Stimulated activated CD4-positive, alpha-beta T cell treated with anti-CD3 and anti-CD28 coated beads, Interleukin-15, amount 100 ng/mL, for 1 hour (primary cell): ENCODE data around the gene OR8D1.

Source experiments
- DNase-seq, 2 donors: peaks; one replicate each; pipeline ENCODE4 v3.0.0-alpha.2; 2020; ENCODE audit warnings: low read depth in 1 of 2, low spot score in 1 of 2

OR8D1 gene

GRCh38 chr11:124313849-124314248 lies at the start of gene OR8D1:
Gene OR8D1 (minus strand): TSS chr11:124313949. CDS start chr11:124310766, 3,183 bp downstream.
- no peak for DNase-seq

- no peak for DNase-seq
Observed at GRCh38 chr11:124359566-124359965, 45.8 kb upstream of the OR8D1 start.

GRCh38 chr11:124346311-124346955 lies 32.7 kb upstream of the OR8D1 start:
- no peak for DNase-seq

GRCh38 chr11:124344346-124344745 lies 30.6 kb upstream of the OR8D1 start:
- no peak for DNase-seq

GRCh38 chr11:124340142-124340447 lies 26.3 kb upstream of the OR8D1 start:
- no peak for DNase-seq

- no peak for DNase-seq
Observed at GRCh38 chr11:124339396-124340141, 25.8 kb upstream of the OR8D1 start.

GRCh38 chr11:124331873-124332272 lies 18.1 kb upstream of the OR8D1 start:
- DNase-seq = no peak

- DNase-seq = no peak
Observed at GRCh38 chr11:124329787-124330478, 16.2 kb upstream of the OR8D1 start.

- no peak for DNase-seq
Observed at GRCh38 chr11:124327775-124328174, 14.0 kb upstream of the OR8D1 start.

GRCh38 chr11:124322356-124322755 lies 8.6 kb upstream of the OR8D1 start:
- DNase-seq = no peak

- DNase-seq = no peak
Observed at GRCh38 chr11:124320097-124320496, 6.3 kb upstream of the OR8D1 start, which contains the start of gene OR8D2. Gene OR8D2 (minus strand): TSS chr11:124320197. CDS start chr11:124320197, 0 bp downstream.

- DNase-seq = no peak
Observed at GRCh38 chr11:124315052-124315451, 1.3 kb upstream of the OR8D1 start.

GRCh38 chr11:124313131-124313530 lies 618 bp downstream of the OR8D1 start:
- DNase-seq = no peak

GRCh38 chr11:124311670-124312069 lies 2.1 kb downstream of the OR8D1 start:
- no peak for DNase-seq

GRCh38 chr11:124311269-124311668 lies 2.5 kb downstream of the OR8D1 start:
- DNase-seq = no peak

GRCh38 chr11:124310721-124311120 lies 3.0 kb downstream of the OR8D1 start:
- DNase-seq = no peak

- no peak for DNase-seq
Observed at GRCh38 chr11:124307093-124307492, 6.7 kb downstream of the OR8D1 start.

- DNase-seq = no peak
Observed at GRCh38 chr11:124302347-124303125, 11.2 kb downstream of the OR8D1 start.

- no peak for DNase-seq
Observed at GRCh38 chr11:124301548-124301947, 12.2 kb downstream of the OR8D1 start.

GRCh38 chr11:124297921-124298320 lies 15.8 kb downstream of the OR8D1 start:
- DNase-seq = no peak

- no peak for DNase-seq
Observed at GRCh38 chr11:124296016-124296415, 17.7 kb downstream of the OR8D1 start.
